Nephron progenitor cell (in vitro differentiated cells): ENCODE measurements around the gene PDGFA.

Source experiments
- DNase-seq: peaks from one replicate; pipeline ENCODE4 v3.0.0; 2021
- H3K27ac Mint-ChIP-seq: 2 replicates; pipeline ENCODE4 v1.8.0; 2021; ENCODE audit warnings: mild to moderate bottlenecking, moderate library complexity, mixed read lengths
- H3K27me3 Mint-ChIP-seq: 2 replicates; pipeline ENCODE4 v1.8.0; 2021; ENCODE audit warnings: mild to moderate bottlenecking, low read depth, mixed read lengths; ENCODE audit not compliant: poor library complexity
- H3K36me3 Mint-ChIP-seq: 2 replicates; pipeline ENCODE4 v1.8.0; 2021; ENCODE audit warnings: low read depth, mixed read lengths
- H3K4me1 Mint-ChIP-seq: 2 replicates; pipeline ENCODE4 v1.8.0; 2021; ENCODE audit warnings: mixed read lengths
- H3K4me3 Mint-ChIP-seq: 2 replicates; pipeline ENCODE4 v1.8.0; 2021; ENCODE audit warnings: mild to moderate bottlenecking, moderate library complexity, mixed read lengths
- H3K9me3 Mint-ChIP-seq: 2 replicates; pipeline ENCODE4 v1.8.0; 2021; ENCODE audit warnings: mild to moderate bottlenecking, moderate library complexity, mixed read lengths
- CTCF ChIP-seq: fragments of 200-600 bp; sonication (generic); IDR thresholded peaks from 2 replicates; pipeline ENCODE4 v1.5.0; 2021; ENCODE audit warnings: antibody characterized with exemption

PDGFA gene

GRCh38 chr7:494906-495305, 24.7 kb downstream of the PDGFA start:
- H3K4me1 Mint-ChIP-seq: peaks cover 34% of the 10 kb centered on the region

GRCh38 chr7:494259-494687, 25.4 kb downstream of the PDGFA start:
- H3K27me3 Mint-ChIP-seq: peaks cover 9% of the 10 kb centered on the region
- peaks cover 8% of the 10 kb centered on the region for H3K9me3 Mint-ChIP-seq
- no peak overlapping the region for H3K27ac Mint-ChIP-seq
- DNase-seq: no peak
- H3K36me3 Mint-ChIP-seq: peaks cover 20% of the 10 kb centered on the region
- peaks cover 34% of the 10 kb centered on the region for H3K4me1 Mint-ChIP-seq
- no peak overlapping the region for H3K4me3 Mint-ChIP-seq
- no peak for TF ChIP-seq CTCF

More at GRCh38 chr7:494906-495305, 24.7 kb downstream of the PDGFA start:
- no peak for DNase-seq
- TF ChIP-seq CTCF: no peak
- Mint-ChIP-seq H3K4me3 (no peak overlapping the region), H3K27ac (no peak overlapping the region), H3K36me3 (peaks cover 26% of the 10 kb centered on the region), H3K27me3 (peaks cover 9% of the 10 kb centered on the region), H3K9me3 (peaks cover 6% of the 10 kb centered on the region)

DNA sequence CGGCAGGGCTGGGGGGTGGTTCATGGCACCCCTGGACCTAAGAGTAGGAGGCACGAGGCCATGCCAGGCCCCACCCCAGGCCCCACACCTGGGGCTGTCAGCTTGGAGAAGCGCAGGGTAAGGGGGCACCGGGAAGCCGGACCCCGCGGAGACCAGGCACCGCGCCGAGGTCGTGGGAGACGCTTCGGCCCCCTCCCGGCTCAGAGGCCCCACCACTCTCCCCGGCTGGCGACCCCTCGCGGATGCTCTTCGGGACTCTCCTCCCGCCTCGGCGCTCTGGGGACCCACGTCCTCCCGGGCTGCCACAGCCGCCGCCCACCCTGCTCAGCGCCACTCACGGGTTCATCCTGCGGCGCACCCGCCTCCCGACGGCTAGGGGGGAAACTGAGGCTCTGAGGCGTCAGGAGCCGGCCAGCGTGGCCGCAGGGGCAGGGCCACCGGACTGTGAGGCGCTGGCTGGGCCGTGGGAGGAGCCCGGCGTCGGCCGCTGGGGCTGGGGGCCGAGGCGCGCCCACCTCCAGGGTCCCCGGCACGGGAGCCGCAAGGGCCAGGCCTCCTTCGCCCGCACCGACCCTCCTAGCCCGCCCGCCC, 25.9 kb downstream of the PDGFA start:
- DNase-seq: no peak
- TF ChIP-seq CTCF: no peak
- Mint-ChIP-seq H3K4me1 (peaks cover 34% of the 10 kb centered on the region), H3K27ac (no peak overlapping the region), H3K9me3 (peaks cover 10% of the 10 kb centered on the region), H3K4me3 (no peak overlapping the region), H3K36me3 (peaks cover 17% of the 10 kb centered on the region), H3K27me3 (peaks cover 9% of the 10 kb centered on the region)

DNA sequence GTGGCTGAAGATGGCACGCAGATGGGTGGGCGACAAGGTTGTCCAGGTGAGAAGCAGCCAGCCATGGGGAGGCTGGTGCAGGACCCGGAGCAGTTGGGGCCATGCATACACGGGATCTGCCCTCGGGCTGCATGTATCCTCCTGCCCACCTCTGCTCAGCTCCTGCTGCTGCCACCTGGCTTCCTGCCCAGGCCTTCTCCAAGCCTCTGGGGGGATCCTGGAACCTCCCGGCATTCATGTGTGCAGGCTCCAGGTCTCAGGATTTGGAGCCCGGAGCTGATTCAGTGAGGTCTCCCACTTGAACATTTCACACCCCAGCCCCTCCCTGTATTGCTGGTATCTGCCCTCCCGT, 27.0 kb downstream of the PDGFA start:
- Mint-ChIP-seq H3K9me3 (peaks cover 16% of the 10 kb centered on the region), H3K27ac (peak overlapping the region; percentile 85), H3K27me3 (peaks cover 8% of the 10 kb centered on the region), H3K4me1 (peaks cover 27% of the 10 kb centered on the region), H3K4me3 (no peak overlapping the region), H3K36me3 (peaks cover 8% of the 10 kb centered on the region)
- no peak for DNase-seq
- no peak for TF ChIP-seq CTCF

- peaks cover 3% of the 10 kb centered on the region for H3K36me3 Mint-ChIP-seq
- no peak overlapping the region for H3K4me3 Mint-ChIP-seq
- H3K27me3 Mint-ChIP-seq: peaks cover 12% of the 10 kb centered on the region
- H3K27ac Mint-ChIP-seq: peak overlapping the region; percentile 68
- no peak for TF ChIP-seq CTCF
- no peak for DNase-seq
- H3K4me1 Mint-ChIP-seq: peaks cover 27% of the 10 kb centered on the region
- H3K9me3 Mint-ChIP-seq: peaks cover 16% of the 10 kb centered on the region
Observed at GRCh38 chr7:491958-492713, 27.5 kb downstream of the PDGFA start.
